ENCODE measurements around the gene ZGPAT.

DNA sequence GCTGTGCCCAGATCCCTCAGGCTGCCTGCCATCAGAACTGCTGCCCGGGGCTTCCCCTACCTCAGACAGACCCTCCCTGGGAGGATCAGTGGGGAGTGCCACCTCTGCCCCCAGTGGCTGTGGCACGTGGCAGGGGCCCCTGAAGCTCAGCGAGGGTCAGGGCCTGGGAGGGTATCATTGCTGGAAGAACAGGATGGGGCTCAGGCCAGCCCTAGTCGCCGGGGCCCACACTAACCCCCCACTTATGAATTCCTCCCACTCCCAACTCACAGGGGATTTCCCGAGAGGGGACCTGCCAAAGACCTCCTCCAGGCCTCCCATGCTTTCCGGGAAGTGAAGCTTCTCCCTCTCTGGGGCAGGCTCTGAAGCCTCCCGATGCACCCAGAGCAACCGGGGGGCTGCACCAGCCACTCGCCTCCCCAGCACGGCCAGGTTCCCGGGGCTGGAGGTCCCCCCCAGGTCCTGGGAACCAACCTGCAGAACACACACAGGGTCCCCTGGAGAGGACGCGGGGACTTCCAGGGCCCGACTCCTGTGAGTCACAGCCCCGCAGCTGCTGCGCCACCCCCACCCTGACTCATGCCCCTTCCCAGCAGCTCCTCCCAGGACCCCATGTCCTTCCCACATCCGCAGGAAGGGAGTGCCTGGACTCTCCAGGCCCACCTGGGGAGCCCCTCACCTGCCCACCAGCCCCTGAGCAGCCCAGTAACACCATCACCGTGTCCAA lies 8.9 kb upstream of the ZGPAT start:
- TF ChIP-seq, protein P1, sequence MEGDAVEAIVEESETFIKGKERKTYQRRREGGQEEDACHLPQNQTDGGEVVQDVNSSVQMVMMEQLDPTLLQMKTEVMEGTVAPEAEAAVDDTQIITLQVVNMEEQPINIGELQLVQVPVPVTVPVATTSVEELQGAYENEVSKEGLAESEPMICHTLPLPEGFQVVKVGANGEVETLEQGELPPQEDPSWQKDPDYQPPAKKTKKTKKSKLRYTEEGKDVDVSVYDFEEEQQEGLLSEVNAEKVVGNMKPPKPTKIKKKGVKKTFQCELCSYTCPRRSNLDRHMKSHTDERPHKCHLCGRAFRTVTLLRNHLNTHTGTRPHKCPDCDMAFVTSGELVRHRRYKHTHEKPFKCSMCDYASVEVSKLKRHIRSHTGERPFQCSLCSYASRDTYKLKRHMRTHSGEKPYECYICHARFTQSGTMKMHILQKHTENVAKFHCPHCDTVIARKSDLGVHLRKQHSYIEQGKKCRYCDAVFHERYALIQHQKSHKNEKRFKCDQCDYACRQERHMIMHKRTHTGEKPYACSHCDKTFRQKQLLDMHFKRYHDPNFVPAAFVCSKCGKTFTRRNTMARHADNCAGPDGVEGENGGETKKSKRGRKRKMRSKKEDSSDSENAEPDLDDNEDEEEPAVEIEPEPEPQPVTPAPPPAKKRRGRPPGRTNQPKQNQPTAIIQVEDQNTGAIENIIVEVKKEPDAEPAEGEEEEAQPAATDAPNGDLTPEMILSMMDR (IDR thresholded peaks at IDR 0.05; ENCODE audit: low read depth, low read length, poor library complexity, severe bottlenecking): no peak
- TF ChIP-seq EZH2phosphoT487 (IDR thresholded peaks at IDR 0.05; ENCODE audit: borderline replicate concordance, low read length): no peak

Measured in DOHH2 (cell line).